Activated T-helper 1 cell treated with Interleukin-2 at 50 U/mL for 16 hours (primary cell): ENCODE data around the gene ZSCAN25.
"Not testable (repeated sequence)": the region's sequence is repeated elsewhere in the genome, so short reads cannot be mapped to it uniquely, and the experiment has no call there.

Source experiments
- DNase-seq: peaks from one replicate; pipeline ENCODE4 v3.0.0-alpha.2; 2020; ENCODE audit warnings: low read depth

The ZSCAN25 gene

GRCh38 chr7:99616359-99617191 lies at the start of gene ZSCAN25:
TSS of gene ZSCAN25 (plus strand) at chr7:99616946. CDS start at chr7:99619607, 2,661 bp downstream.
- peak; percentile 74 for DNase-seq

- DNase-seq, result not testable (repeated sequence)
Observed at GRCh38 chr7:99568770-99569169, 48.0 kb upstream of the ZSCAN25 start.

GRCh38 chr7:99571768-99572167 lies 45.0 kb upstream of the ZSCAN25 start:
- no peak for DNase-seq

GRCh38 chr7:99573257-99573656 lies 43.5 kb upstream of the ZSCAN25 start:
- no peak for DNase-seq

GRCh38 chr7:99576251-99576650 lies 40.5 kb upstream of the ZSCAN25 start:
- no peak for DNase-seq

- no peak for DNase-seq
Observed at GRCh38 chr7:99579281-99579955, 37.3 kb upstream of the ZSCAN25 start.

- DNase-seq, result peak; percentile 37
Observed at GRCh38 chr7:99579956-99580777, 36.6 kb upstream of the ZSCAN25 start.

- not testable (repeated sequence) for DNase-seq
Observed at GRCh38 chr7:99580778-99581332, 35.9 kb upstream of the ZSCAN25 start.

GRCh38 chr7:99588868-99589267 lies 27.9 kb upstream of the ZSCAN25 start:
- DNase-seq, result no peak

- DNase-seq, result no peak
Observed at GRCh38 chr7:99594948-99595745, 21.6 kb upstream of the ZSCAN25 start.

- DNase-seq, result no peak
Observed at GRCh38 chr7:99596408-99596955, 20.3 kb upstream of the ZSCAN25 start.

- no peak for DNase-seq
Observed at GRCh38 chr7:99597762-99598501, 18.8 kb upstream of the ZSCAN25 start, which contains the start of gene TMEM225B. TSS of gene TMEM225B (plus strand) at chr7:99598267. CDS start at chr7:99604389, 6,122 bp downstream.

- no peak for DNase-seq
Observed at GRCh38 chr7:99599836-99600235, 16.9 kb upstream of the ZSCAN25 start.

GRCh38 chr7:99601656-99602310 lies 15.0 kb upstream of the ZSCAN25 start:
- DNase-seq, result no peak

- DNase-seq, result no peak
Observed at GRCh38 chr7:99605527-99605926, 11.2 kb upstream of the ZSCAN25 start.

GRCh38 chr7:99606531-99606930 lies 10.2 kb upstream of the ZSCAN25 start:
- no peak for DNase-seq

- DNase-seq, result no peak
Observed at GRCh38 chr7:99607548-99607947, 9.2 kb upstream of the ZSCAN25 start.

GRCh38 chr7:99614495-99614894 lies 2.3 kb upstream of the ZSCAN25 start:
- no peak for DNase-seq

- no peak for DNase-seq
Observed at GRCh38 chr7:99615989-99616358, 772 bp upstream of the ZSCAN25 start.
